Measurements from ENCODE around the gene TRAFD1.

DNA sequence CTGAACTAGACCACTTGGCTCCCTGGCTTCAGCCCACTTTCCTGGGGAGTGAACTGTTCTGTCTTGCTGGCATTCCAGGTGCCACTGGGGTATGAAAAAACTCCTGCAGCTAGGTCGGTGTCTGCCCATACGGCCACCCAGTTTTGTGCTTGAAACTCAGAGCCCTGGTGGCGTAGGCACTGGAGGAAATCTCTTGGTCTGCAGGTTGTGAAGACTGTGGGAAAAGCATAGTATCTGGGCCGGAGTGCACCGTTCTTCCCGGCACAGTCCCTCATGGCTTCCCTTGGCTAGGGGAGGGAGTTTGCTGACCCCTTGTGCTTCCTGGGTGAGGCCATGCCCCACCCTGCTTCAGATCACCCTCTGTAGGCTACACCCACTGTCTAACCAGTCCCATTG is 33.8 kb downstream of the TRAFD1 start:
- TF ChIP-seq ZNF274 (IDR thresholded peaks at IDR 0.05; ENCODE audit: low read depth, low read length) (no peak), EZH2 (IDR thresholded peaks at IDR 0.05) (no peak)
- TF ChIP-seq, protein P1, sequence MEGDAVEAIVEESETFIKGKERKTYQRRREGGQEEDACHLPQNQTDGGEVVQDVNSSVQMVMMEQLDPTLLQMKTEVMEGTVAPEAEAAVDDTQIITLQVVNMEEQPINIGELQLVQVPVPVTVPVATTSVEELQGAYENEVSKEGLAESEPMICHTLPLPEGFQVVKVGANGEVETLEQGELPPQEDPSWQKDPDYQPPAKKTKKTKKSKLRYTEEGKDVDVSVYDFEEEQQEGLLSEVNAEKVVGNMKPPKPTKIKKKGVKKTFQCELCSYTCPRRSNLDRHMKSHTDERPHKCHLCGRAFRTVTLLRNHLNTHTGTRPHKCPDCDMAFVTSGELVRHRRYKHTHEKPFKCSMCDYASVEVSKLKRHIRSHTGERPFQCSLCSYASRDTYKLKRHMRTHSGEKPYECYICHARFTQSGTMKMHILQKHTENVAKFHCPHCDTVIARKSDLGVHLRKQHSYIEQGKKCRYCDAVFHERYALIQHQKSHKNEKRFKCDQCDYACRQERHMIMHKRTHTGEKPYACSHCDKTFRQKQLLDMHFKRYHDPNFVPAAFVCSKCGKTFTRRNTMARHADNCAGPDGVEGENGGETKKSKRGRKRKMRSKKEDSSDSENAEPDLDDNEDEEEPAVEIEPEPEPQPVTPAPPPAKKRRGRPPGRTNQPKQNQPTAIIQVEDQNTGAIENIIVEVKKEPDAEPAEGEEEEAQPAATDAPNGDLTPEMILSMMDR (IDR thresholded peaks at IDR 0.05 in 2 of 3, conservative IDR thresholded peaks at IDR 0.05 in 1 of 3; ENCODE audit: borderline replicate concordance in 1 of 3, insufficient read depth in 1 of 3, low read depth in 2 of 3, low read length in 2 of 3) = no peak
- TF ChIP-seq, protein P2, sequence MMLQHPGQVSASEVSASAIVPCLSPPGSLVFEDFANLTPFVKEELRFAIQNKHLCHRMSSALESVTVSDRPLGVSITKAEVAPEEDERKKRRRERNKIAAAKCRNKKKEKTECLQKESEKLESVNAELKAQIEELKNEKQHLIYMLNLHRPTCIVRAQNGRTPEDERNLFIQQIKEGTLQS (IDR thresholded peaks at IDR 0.05) = no peak

All from HCT116 (cell line).